ENCODE results near the gene ABHD16B. TPM values are rescaled to one million over a fixed set of nuclear protein-coding genes. Genes with fewer than 3 reads are reported as not detected.

ABHD16B gene
- total RNA-seq, 4 donors from 2014 or later = not detected

DNA sequence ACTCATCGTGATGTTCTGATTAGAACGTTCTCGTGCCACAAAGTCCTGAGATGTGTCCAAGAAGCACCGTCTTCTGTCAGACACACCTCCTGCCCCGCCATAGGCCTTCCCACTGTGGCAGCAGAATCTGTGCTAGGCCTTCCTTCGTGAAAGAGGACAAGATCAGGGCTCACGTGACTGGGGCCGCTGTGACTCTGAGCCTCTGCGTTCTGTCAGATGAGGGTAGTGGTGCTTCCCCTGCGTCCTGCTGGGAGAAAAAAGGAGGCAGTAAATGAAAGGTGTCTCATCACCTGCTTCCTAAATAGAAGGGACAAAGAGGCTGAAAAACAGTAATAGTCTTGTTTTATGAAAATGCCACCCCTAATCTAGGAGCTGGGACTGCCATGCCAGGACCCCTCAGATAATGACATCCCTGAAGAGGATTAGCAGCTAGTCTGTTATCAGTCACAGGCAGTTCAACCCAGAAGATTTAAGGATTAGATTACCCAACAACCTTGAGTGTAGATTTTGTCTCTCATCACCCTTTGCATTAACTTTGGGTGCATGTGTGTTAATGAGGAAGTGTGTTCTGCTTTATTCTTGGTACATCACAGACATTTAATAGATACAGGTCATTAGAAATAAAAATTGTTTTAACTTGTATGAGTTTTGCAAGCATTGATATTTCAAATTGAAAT is 37.7 kb downstream of the ABHD16B start:
- TF ChIP-seq, protein P1, sequence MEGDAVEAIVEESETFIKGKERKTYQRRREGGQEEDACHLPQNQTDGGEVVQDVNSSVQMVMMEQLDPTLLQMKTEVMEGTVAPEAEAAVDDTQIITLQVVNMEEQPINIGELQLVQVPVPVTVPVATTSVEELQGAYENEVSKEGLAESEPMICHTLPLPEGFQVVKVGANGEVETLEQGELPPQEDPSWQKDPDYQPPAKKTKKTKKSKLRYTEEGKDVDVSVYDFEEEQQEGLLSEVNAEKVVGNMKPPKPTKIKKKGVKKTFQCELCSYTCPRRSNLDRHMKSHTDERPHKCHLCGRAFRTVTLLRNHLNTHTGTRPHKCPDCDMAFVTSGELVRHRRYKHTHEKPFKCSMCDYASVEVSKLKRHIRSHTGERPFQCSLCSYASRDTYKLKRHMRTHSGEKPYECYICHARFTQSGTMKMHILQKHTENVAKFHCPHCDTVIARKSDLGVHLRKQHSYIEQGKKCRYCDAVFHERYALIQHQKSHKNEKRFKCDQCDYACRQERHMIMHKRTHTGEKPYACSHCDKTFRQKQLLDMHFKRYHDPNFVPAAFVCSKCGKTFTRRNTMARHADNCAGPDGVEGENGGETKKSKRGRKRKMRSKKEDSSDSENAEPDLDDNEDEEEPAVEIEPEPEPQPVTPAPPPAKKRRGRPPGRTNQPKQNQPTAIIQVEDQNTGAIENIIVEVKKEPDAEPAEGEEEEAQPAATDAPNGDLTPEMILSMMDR (IDR thresholded peaks at IDR 0.05; ENCODE audit: low read depth) = no peak

DNA sequence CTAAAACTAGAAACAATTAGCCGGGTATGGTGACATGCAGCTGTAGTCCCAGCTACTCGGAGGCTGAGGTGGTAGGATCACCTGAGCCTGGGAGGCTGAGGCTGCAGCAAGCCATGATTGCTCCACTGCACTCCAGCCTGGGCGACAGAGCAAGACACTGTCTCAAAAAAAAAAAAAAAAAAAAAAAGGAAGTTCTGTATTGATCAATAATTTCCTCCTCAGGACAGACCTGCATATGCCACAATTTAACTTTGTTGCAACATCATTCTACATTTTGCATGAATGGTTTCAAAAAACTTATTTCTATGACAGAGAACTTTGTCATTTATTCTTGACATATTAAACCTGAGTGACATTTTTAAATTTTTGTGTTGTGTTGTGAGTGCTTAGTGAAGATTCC is 39.1 kb downstream of the ABHD16B start:
- TF ChIP-seq, protein P1 (IDR thresholded peaks at IDR 0.05; ENCODE audit: low read depth) = no peak

DNA sequence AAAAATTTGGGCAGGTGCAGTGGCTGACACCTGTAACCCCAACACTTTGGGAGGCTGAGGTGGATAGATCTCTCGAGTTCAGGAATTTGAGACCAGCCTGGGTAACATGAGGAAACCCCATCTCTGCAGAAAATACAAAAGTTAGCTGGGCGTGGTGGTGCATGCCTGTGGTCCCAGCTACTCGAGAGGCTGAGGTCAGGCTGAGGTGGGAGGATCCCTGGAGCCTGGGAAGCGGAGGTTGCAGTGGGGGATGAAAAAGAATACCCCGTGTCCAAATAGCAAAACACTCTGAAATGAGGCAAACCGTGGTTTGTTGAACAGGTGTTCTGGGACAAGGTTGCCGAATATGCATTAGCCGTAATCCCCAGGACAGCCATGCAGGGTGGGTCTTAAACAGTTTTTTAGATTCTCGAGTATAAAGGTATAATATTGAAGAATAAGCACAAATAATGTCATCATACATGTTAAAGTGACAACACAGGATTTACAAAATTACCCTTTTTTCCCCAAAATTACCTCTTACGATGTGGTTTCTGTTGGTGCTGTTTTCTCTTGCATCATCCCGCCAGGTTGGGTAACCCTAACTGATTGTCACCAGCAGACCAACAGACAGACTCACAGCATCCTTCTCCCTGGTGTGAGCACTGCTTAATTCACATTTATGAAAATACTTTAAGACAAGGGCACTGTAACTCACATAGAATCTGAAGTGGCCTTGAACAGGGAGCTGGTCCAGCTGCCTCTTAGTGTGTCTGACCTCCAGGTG is 42.7 kb downstream of the ABHD16B start:
- TF ChIP-seq, protein P1 (IDR thresholded peaks at IDR 0.05; ENCODE audit: low read depth) = no peak

DNA sequence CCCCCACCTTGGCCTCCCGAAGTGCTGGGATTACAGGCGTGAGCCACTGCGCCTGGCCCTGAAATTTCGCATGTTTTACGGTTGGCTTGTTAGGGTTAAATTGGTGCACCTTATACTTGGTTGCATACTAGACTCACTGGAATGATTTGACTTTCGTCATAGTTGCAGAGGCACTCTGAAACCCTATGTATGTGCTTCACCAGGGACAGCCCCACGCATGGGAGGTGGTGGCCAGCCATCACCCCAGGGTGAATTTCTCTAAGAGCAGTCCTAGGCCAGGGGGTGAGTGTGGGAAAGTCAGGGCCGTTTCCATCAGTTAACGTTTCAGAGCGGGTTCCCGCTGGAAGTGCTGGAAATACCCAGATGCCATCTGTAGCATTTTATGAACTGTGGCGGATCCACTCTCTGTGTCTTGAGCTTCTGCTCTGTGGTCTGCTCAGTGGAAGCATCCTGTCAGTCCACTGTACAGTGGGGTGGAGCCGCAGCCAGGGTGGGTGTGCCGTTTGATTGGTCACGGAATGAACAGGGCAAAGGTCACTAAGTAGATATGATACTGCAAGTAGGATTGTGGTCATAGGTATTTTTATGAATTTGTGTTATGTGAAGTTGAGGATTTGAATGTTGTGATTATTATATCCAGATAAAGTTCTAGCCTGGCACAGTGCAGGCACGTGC is 46.8 kb downstream of the ABHD16B start:
- TF ChIP-seq, protein P1 (IDR thresholded peaks at IDR 0.05; ENCODE audit: low read depth) = no peak

DNA sequence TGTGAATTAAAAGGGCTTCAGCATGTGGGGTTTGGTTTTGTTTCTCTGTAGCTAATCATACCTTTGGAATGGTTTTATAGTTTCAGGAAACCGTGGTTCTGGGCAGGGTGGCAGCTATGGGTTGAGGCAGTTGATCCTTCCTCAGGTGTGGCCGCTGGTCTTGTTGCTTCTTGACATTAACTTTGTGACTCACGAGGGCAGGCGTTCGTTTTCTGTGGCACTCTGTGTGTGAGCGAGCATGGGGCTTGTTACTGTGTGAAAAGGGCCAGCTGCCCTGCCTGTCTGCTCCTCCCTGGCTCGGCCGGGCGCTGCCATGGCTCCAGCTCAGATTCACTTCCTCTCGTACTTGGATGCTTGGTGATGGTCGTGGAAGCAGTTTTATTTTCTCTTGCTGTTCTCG is 49.9 kb downstream of the ABHD16B start:
- TF ChIP-seq, protein P1 (IDR thresholded peaks at IDR 0.05; ENCODE audit: low read depth) = no peak

Small RNAs within 50 kb of the gene (small RNA-seq; reads per million reads assigned to genes)
- not detected for gene RNU1-134P

Other genes starting within 250 kb of the ABHD16B start
- gene GMEB2, start 234.4 kb upstream of the ABHD16B start, total RNA-seq = 10 to 100 TPM in 1 of 4 donors, 1 to 10 TPM in 3; 3.6 to 12.8 (median 5.1) TPM
- 1 to 10 TPM; 2.4 to 6.4 (median 4.7) TPM for gene STMN3, start 208.1 kb upstream of the ABHD16B start, total RNA-seq
- 10 to 100 TPM; 11.6 to 32.8 (median 22.9) TPM for gene RTEL1, start 203.2 kb upstream of the ABHD16B start, total RNA-seq
- 10 to 100 TPM in 2 of 4 donors, 1 to 10 TPM in 2; 1.1 to 41.6 (median 10.8) TPM for gene TNFRSF6B, start 164.8 kb upstream of the ABHD16B start, total RNA-seq
- 10 to 100 TPM; 21.9 to 39.4 (median 31.5) TPM for gene ARFRP1, start 153.5 kb upstream of the ABHD16B start, total RNA-seq
- 10 to 100 TPM; 13.9 to 20.0 (median 16.6) TPM for gene ZGPAT, start 153.5 kb upstream of the ABHD16B start, total RNA-seq
- 10 to 100 TPM in 1 of 4 donors, 1 to 10 TPM in 3; 1.6 to 16.6 (median 4.8) TPM for gene LIME1, start 124.8 kb upstream of the ABHD16B start, total RNA-seq
- gene SLC2A4RG, start 121.7 kb upstream of the ABHD16B start, total RNA-seq = 100 to 1,000 TPM in 1 of 4 donors, 10 to 100 TPM in 2, 1 to 10 TPM in 1; 8.6 to 126 (median 28.9) TPM
- 10 to 100 TPM in 1 of 4 donors, 1 to 10 TPM in 3; 5.7 to 45.2 (median 7.4) TPM for gene ZBTB46, start 30.2 kb upstream of the ABHD16B start, total RNA-seq
- 100 to 1,000 TPM; 110 to 165 (median 152) TPM for gene TPD52L2, start 3.8 kb downstream of the ABHD16B start, total RNA-seq
- 10 to 100 TPM; 24.3 to 47.5 (median 35.1) TPM for gene DNAJC5, start 33.6 kb downstream of the ABHD16B start, total RNA-seq
- gene UCKL1, start 94.9 kb downstream of the ABHD16B start, total RNA-seq = 10 to 100 TPM; 24.4 to 47.7 (median 27.1) TPM
- gene ZNF512B, start 108.4 kb downstream of the ABHD16B start, total RNA-seq = 10 to 100 TPM in 1 of 4 donors, 1 to 10 TPM in 3; 2.6 to 11.9 (median 4.7) TPM
- 1 to 10 TPM in 3 of 4 donors, not detected in 1; 1.1 to 2.3 (median 2.0) TPM for gene SAMD10, start 118.1 kb downstream of the ABHD16B start, total RNA-seq
- gene PRPF6, start 119.6 kb downstream of the ABHD16B start, total RNA-seq = 10 to 100 TPM; 44.3 to 80.3 (median 57.2) TPM
- gene C20orf204, start 174.7 kb downstream of the ABHD16B start, total RNA-seq = 1 to 10 TPM in 2 of 4 donors, under 1 TPM in 2; 0.17 to 4.0 (median 1.1) TPM
- 10 to 100 TPM in 1 of 4 donors, 1 to 10 TPM in 3; 1.2 to 46.3 (median 7.1) TPM for gene SOX18, start 188.1 kb downstream of the ABHD16B start, total RNA-seq
- 10 to 100 TPM; 30.8 to 36.9 (median 33.2) TPM for gene TCEA2, start 201.7 kb downstream of the ABHD16B start, total RNA-seq
- 10 to 100 TPM; 15.6 to 44.5 (median 20.4) TPM for gene RGS19, start 218.0 kb downstream of the ABHD16B start, total RNA-seq
- 1 to 10 TPM in 3 of 4 donors, under 1 TPM in 1; 0.65 to 2.7 (median 1.7) TPM for gene OPRL1, start 218.6 kb downstream of the ABHD16B start, total RNA-seq
- not detected for gene LKAAEAR1, start 222.9 kb downstream of the ABHD16B start, total RNA-seq
- gene NPBWR2, start 246.1 kb downstream of the ABHD16B start, total RNA-seq = not detected

All from subcutaneous adipose tissue (tissue), 4 donors.